Activated CD4-positive, alpha-beta T cell treated with anti-CD3 and anti-CD28 coated beads, Interleukin-2, amount 50 U/mL, for 16 hours (primary cell): ENCODE data around the gene VDAC1.
A peak's percentile ranks its signal among the peaks of the same experiment; 100 is the strongest.

Experiments used
- DNase-seq: peaks from one replicate; pipeline ENCODE4 v3.0.0-alpha.2; 2020

The VDAC1 gene

DNA sequence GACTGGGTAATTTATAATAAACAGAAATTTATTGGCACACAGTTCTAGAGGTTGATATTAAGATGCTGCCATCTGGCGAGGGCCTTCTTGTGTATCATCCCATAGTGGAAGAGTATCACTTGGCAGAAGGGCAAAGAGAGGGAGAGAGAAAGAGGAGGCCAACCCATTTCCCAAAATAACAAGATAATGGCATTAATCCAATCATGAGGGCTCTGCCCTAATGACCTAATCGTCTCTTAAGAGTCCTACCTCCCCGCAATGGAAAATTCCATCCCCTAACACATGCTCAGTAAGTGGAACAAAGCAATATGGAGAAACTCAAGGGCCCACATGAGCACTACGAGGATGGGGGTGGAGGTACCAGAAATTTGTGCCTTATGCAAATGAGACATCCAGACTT is 17.6 kb upstream of the VDAC1 start:
- no peak for DNase-seq

DNA sequence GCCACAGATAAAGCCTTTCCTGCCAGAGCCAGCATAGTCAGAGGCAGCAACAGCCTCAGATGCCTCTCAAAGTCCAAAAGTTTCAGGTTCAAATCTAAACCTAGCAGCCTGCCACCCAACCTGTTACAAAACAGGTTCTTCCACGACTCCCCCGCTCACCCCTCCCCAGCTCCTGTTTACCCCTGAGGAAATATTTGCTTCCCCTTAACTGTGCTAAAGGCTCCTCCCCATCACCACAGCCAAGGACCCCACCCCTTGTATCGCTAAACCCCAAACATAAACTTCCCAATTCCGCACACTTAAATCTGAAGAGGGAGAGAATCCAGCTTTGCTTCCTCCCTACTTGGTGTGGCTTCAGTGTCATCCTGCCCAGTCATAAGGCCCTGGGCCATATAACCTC is 15.4 kb upstream of the VDAC1 start:
- no peak for DNase-seq

DNA sequence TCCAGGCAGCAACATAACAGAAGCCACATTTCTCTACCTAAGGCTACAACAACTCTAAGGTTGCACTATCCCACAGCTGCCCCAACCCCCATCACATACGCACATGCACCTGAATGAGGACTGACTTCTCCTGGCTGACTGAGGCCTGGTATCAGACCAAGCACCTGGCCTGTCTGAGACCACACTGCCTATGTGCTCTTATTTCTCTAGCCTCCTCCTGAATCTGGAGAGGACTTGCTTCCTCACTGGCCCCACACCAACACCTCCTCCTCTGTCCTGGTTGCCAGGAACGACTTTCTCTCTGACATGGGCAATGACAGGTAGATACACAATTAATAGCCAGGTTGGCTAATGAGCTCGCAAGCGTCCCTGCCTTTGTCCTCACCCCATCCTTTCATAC is 14.9 kb upstream of the VDAC1 start:
- no peak for DNase-seq

- DNase-seq, result no peak
Observed at GRCh38 chr5:134018986-134019316, 14.2 kb upstream of the VDAC1 start.

DNA sequence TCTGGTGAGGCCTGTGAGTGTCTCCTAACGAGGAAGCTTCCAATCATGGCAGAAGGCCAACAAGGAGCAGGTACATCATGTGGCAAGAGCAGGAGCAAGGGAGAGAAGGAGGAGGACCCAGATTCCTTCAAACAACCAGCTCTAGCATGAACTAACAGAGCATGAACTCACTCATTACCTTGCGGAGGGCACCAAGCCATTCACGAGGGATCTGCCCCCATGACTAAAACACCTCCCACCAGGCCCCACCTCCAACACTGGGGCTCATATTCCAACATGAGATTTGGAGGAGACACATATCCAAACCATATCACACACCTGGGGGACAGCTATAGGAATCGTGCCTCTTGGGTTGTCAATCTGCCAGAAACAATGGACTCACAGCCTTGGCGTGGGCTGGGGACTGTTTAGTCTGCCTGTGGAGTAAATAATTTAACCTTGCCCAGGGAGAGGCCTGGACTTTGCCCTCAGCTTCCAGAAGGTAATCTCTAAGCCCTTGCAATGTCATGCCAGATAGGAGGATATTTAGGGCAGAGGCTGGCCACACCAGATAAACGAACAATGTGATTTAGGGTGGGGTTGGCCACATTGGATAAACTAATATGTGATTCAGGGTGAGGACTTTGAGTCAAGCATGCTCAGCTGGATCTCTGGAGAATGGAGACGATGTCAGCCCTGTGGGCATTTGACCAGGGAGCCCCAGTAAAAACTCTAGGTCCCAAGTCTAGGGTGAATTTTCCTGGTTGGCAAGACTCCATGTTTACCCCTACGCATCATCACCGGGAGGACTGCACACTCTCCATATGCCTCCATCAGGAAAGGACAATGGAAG is 13.6 kb upstream of the VDAC1 start:
- no peak for DNase-seq

DNA sequence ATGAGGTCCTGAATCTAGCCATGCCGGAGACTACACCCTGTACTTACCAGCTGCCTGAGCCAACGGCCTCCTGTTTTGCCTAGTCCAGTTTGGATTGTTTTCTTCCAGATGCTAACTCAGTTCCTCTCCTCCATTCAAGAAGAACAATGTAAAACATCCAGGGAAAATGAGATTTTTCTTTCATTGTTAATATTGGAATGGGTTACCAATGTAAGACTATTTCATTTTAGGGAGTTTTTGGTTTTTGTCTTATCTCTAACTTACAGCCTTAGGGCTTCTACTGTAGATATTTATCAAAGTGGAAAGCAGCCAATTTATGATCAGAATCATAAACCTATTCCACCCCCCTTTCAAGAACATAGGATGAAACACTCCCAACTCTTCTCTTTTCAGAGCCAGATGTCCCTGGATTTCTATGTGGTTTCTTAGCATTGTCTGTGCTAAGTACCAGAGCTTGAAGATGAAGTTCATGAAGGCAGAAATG is 3.5 kb upstream of the VDAC1 start:
- DNase-seq, result no peak

DNA sequence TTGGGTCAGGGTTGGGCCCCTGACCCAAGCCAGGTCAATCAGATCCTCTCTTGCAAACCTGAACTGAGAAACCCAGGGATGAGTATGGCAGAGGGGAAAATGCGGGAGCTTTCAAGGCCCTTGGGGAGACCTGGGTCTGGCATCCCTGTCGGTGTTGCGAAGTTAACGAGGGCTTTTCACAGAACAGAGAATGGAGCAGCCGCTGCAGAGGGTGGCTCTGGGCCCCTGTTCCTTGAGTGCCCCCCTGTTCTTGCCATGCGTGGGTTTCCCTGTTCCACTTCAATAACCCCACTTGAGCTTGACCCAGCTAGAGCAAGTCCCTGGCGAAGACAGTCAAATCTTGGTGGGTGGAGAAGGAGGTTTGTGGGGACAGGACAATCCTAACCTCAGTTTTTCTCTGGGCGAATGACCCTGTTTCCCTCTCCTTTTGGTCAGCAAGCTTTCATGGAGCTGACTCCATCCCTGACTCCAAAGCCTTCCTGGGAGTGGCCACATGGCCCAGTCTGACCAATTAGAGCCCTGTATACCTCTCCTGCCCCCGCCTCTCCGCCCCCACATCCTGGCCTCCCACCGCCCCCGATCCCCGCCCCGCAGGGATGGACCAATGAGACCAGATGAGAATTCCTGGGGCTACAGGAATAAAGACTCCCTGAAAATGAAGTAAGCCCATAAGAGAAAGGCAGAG is 2.9 kb upstream of the VDAC1 start:
- no peak for DNase-seq

GRCh38 chr5:134006115-134006514 is 1.3 kb upstream of the VDAC1 start:
- DNase-seq, result no peak

DNA sequence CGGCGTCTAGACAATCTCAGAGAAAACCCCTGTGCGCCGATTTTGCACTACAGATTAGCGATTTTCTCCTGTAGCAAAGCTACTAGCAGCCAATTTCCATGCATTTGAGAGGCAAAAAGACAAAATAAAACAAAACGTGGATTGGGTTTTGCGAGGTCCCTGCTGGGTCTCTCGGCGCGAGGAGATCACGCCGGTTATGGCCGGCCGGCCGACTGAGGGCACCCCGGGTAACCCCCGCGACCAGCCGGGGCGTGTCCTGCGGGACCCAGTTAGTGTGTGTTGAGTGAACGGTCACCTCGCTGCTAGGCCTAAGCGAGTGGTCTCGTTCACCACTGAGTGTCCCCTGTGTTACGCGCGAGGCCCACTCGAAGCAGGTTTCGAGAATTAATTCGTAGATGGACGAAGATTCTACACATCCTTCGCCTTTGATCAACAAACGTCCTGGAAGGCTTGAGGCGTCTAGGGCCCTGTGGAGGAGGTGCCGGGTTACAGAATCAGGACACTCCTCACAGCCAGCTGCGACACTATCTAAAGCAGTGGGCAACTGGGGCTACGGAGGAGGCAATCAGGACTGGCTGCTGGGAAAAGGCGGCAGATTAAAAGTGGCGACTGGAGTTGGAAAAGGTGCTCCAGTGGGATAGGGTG is 764 bp upstream of the VDAC1 start:
- no peak for DNase-seq

- peak; percentile 41 for DNase-seq
Observed at GRCh38 chr5:134003817-134004625, 754 bp downstream of the VDAC1 start.

- DNase-seq, result peak; percentile 50
Observed at GRCh38 chr5:134003064-134003816, 1.5 kb downstream of the VDAC1 start.

DNA sequence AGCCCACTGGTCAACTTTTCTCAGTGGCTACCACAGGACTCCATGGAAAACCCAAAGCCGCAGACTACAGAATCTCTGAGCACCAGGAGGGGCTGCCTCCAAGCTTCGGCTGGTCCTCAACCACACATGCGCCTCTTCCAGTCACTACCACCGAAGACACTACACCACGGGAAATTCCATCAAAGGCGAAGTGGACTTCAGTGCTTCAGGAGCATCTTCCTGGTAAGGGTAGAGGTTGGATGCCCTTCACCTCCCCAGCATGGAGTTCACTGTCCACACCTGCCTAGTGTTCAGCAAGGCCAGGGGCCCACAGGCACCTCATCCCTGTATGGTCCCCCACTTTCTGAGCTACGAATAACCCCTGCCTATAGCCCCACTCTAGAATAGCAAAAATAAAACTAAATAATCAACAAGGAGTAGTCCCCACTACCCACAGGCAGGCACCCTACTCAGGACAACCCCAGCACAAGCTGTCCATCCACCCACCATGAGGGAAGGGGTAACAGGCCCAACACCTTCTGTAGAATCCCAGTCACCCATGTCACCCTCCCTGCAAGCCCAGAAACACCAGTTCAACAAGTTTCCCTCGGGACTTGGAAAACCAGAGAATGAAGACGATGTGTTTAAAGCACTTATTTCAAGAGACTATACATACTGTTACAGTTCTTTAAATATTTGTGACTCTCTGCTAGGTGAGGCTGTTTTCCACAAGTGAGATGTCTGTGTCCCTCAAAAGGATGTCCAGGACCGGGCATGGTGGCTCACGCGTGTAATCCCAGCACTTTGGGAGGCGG is 2.6 kb downstream of the VDAC1 start:
- DNase-seq, result no peak

DNA sequence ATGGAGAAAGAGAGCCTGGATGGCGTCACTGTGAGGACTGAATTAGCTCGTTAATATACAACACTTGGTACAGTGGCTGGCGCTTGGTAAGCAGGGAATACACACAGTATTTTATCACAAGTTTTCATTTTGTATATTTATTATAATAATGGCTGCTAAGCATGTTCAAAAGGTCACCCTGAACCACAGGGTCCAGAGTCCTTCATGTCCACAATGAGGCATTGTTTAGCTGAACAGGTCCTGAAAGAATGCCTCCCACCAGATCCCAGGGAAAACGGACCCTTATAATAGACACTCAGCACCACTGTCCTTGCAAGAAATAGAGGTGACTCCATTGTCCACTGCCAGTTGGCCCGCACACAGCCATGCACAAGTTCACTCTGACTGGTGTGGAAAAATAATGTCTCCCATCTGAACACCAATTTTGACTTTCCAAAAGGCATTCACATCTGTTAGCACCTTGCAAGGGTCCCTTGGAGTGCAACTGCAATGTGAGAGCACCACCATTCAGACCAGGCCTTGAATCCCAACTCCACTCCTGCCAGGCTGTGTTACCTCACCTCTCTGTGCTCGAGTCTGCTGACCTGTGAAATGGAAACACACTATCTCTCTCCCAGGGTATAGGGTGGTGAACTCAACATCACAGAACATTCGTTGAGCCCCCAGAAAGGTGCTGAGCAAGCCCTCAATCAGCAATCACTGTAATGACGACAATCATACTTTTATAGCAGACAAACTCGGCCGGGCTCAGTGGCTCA is 3.9 kb downstream of the VDAC1 start:
- no peak for DNase-seq

- DNase-seq, result no peak
Observed at GRCh38 chr5:134000091-134000511, 4.7 kb downstream of the VDAC1 start.

DNA sequence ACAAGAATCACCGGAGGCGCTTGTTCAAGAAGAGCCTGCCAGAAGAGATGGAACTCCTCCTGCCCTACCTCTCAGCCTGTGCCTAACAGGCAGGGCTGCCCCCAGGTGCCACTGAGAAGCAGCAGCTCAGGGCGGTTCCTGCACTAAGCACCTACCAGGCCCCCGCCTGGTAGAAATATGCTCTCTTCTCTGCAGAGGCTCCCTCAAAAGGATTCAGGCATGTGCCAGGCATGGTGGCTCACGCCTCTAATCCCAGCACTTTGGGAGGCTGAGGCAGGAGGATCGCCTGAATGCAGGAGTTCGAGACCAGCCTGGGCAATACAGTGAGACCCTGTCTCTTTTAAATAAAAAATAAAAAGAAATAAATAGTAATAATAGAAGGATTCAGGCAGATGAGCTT is 6.0 kb downstream of the VDAC1 start:
- no peak for DNase-seq

GRCh38 chr5:133998042-133998441 is 6.7 kb downstream of the VDAC1 start:
- DNase-seq, result no peak

GRCh38 chr5:133996683-133997252 is 8.0 kb downstream of the VDAC1 start:
- DNase-seq, result no peak

DNA sequence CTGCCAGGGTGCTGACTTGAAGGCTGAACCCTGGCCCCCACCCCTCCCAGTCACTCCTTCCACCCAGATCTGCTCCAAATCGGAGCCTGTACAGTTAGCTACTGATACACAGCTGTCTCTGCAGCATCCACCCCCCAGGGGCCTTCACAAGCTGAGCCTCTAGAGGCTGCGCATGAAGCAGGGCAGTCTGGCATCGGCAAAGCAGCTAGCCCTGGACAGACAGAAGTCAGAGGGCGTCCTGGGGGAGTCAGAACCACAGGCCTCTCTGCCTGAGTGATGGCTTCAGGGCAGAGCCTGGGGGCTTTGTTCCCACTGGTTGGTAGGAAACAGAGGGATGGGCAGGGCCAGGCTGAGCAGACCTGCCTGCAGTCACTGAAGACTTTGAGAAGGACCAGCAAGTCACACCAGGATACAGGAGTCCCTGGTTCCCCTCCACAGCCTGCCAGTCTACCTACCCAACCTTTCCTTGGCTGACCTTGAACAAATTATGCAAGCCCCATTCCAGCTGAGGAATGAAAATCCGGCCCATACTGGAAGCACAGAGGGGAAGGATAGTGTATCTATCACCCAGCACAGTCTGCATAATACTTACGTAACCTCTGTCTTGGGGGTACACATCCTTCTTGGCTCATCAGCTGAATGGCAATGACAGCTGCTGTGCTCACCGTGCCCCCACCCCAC is 8.8 kb downstream of the VDAC1 start:
- DNase-seq, result no peak

DNA sequence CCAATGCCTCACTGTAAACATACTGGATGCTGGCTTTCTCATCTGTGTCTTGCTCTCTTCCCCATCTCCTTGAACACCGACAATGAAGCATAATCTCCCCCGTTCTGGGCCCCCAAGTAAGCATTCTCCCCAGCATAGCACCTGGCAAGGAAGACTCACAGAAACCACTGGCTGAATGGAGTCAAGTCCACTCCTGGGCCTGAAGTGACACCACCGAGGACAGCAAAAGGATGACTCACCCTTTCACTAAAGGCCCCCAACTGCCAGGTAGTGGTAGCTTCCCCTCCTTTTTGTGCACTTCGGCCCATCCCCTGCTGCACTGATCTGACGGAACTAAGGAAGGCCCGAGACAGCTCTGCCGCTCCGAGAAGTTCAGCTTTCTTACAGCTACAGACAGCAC is 9.4 kb downstream of the VDAC1 start:
- DNase-seq, result no peak

DNA sequence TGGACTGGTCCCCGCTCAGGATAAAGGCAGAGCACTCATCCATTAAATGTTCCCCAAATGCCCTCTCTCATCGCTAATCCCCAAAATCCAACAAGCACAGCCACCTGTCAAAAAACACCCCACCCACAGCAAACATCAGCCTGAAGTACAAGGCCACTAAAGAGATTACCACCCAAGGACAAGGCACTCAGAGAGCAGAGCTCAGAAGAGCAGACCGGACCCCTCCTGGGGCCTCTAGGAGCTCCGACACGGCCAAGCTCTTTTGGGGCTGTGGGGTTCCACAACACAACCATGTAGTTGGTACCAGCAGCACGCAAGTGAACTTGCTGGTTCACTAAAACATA is 9.8 kb downstream of the VDAC1 start:
- no peak for DNase-seq
